Peyer's patch (tissue), 4 donors: ENCODE results near the gene TEKT4. TPM values are rescaled to one million over a fixed set of nuclear protein-coding genes. Genes with fewer than 3 reads are reported as not detected.

Source experiments
- DNase-seq, 3 donors: peaks; one replicate each; pipeline ENCODE4 v3.0.0-alpha.2; 2017 to 2019
- H3K27ac ChIP-seq, 4 donors: fragments of 200-600 bp; sonication (generic); one replicate each; pipeline ENCODE4 v1.5.1; 2016 to 2019
- H3K27me3 ChIP-seq, 2 donors: fragments of 200-600 bp; sonication (generic); one replicate each; pipeline ENCODE4 v1.5.1; 2019
- H3K36me3 ChIP-seq, 3 donors: fragments of 200-600 bp; sonication (generic); one replicate each; pipeline ENCODE4 v1.5.1; 2016 to 2019
- H3K4me1 ChIP-seq, 4 donors: fragments of 200-600 bp; sonication (generic); one replicate each; pipeline ENCODE4 v1.5.1; 2016 to 2019
- H3K4me3 ChIP-seq, 4 donors: fragments of 200-600 bp; sonication (generic); 1 replicate in 3 of 4; 2 replicates in 1 of 4; pipeline ENCODE4 v1.5.1; 2016 to 2019; ENCODE audit warnings: mild to moderate bottlenecking in 1 of 4
- H3K9me3 ChIP-seq, 4 donors: fragments of 200-600 bp; sonication (generic); one replicate each; pipeline ENCODE4 v1.5.1; 2016 to 2019; ENCODE audit warnings: mild to moderate bottlenecking in 1 of 4
- CTCF ChIP-seq, 6 experiments: fragments of 450-650 bp in 4 of 6; fragments of 200-600 bp in 2 of 6; sonication (generic) in 1 of 6; IDR thresholded peaks; one replicate each; pipeline ENCODE4 v1.5.1; 2017 to 2019; ENCODE audit warnings: antibody characterized with exemption in 6 of 6, mild to moderate bottlenecking in 3 of 6, moderate library complexity in 1 of 6
- POLR2A ChIP-seq, 2 donors: fragments of 450-650 bp; IDR thresholded peaks; one replicate each; pipeline ENCODE4 v1.5.1; 2017; ENCODE audit warnings: antibody characterized with exemption in 2 of 2, mild to moderate bottlenecking in 2 of 2, moderate library complexity in 2 of 2
- total RNA-seq, 4 donors: library from RNA; depleted of rRNA; stranded (reverse); fragments of >200 nt; gene quantifications; one replicate each; pipeline ENCODE4 v1.1.0, GENCODE V29; 2016

The TEKT4 gene
- total RNA-seq, 4 donors from 2014 or later, result not detected

- Histone ChIP-seq H3K4me3 (no peak overlapping the region), H3K27ac (no peak overlapping the region), H3K27me3 (no peaks in the 10 kb centered on the region), H3K4me1 (no peaks in the 10 kb centered on the region), H3K36me3 (no peaks in the 10 kb centered on the region), H3K9me3 (no peaks in the 10 kb centered on the region)
- TF ChIP-seq CTCF (IDR thresholded peaks at IDR 0.05) (no peak), POLR2A (IDR thresholded peaks at IDR 0.05) (no peak)
- DNase-seq, result no peak
Observed at GRCh38 chr2:94869131-94869530, 2.1 kb upstream of the TEKT4 start.

GRCh38 chr2:94869552-94870439 is 1.4 kb upstream of the TEKT4 start:
- Histone ChIP-seq H3K4me1 (no peaks in the 10 kb centered on the region), H3K36me3 (no peaks in the 10 kb centered on the region), H3K27ac (no peak overlapping the region), H3K27me3 (no peaks in the 10 kb centered on the region), H3K4me3 (no peak overlapping the region), H3K9me3 (no peaks in the 10 kb centered on the region)
- TF ChIP-seq POLR2A (IDR thresholded peaks at IDR 0.05) (no peak), CTCF (IDR thresholded peaks at IDR 0.05) (no peak)
- no peak for DNase-seq

GRCh38 chr2:94870440-94871225 is 597 bp upstream of the TEKT4 start:
- Histone ChIP-seq H3K27ac (no peak overlapping the region), H3K36me3 (no peaks in the 10 kb centered on the region), H3K9me3 (no peaks in the 10 kb centered on the region), H3K27me3 (no peaks in the 10 kb centered on the region), H3K4me1 (no peaks in the 10 kb centered on the region), H3K4me3 (no peak overlapping the region)
- DNase-seq, result peak in 1 of 3 donors; percentile 40
- TF ChIP-seq CTCF (IDR thresholded peaks at IDR 0.05) (no peak), POLR2A (IDR thresholded peaks at IDR 0.05) (no peak)

GRCh38 chr2:94872088-94872618 is 923 bp downstream of the TEKT4 start:
- no peak for DNase-seq
- no peaks in the 10 kb centered on the region for H3K27me3 ChIP-seq
- no peaks in the 10 kb centered on the region for H3K4me1 ChIP-seq
- no peaks in the 10 kb centered on the region for H3K36me3 ChIP-seq
- no peaks in the 10 kb centered on the region for H3K9me3 ChIP-seq
- TF ChIP-seq POLR2A (IDR thresholded peaks at IDR 0.05) (no peak), CTCF (IDR thresholded peaks at IDR 0.05) (no peak)
- no peak overlapping the region for H3K4me3 ChIP-seq
- no peak overlapping the region for H3K27ac ChIP-seq

- DNase-seq, result no peak
- TF ChIP-seq CTCF (IDR thresholded peaks at IDR 0.05) (no peak), POLR2A (IDR thresholded peaks at IDR 0.05) (no peak)
Observed at GRCh38 chr2:94872676-94873361, 1.6 kb downstream of the TEKT4 start.

More at GRCh38 chr2:94872676-94873361, 1.6 kb downstream of the TEKT4 start:
- H3K27me3 ChIP-seq, result no peaks in the 10 kb centered on the region
- H3K9me3 ChIP-seq, result no peaks in the 10 kb centered on the region
- H3K36me3 ChIP-seq, result no peaks in the 10 kb centered on the region
- H3K4me3 ChIP-seq, result no peak overlapping the region
- H3K4me1 ChIP-seq, result no peaks in the 10 kb centered on the region
- H3K27ac ChIP-seq, result no peak overlapping the region
